GM23338 (cell line): ENCODE measurements around the gene WDR49. TPM values are rescaled to one million over a fixed set of nuclear protein-coding genes. Genes with fewer than 3 reads are reported as not detected.

ENCODE experiments used
- EZH2 ChIP-seq: fragments of 200-600 bp; sonication (generic); IDR thresholded peaks from one replicate; pipeline ENCODE4 v1.8.0; 2017; ENCODE audit warnings: antibody characterized with exemption, mild to moderate bottlenecking, low read depth; ENCODE audit not compliant: unreplicated experiment
- NANOG ChIP-seq: IDR thresholded peaks from 2 replicates; pipeline ENCODE4 v1.6.1; 2016; ENCODE audit warnings: antibody characterized with exemption, borderline replicate concordance
- POLR2AphosphoS5 ChIP-seq: IDR thresholded peaks from 2 replicates; pipeline ENCODE4 v1.6.1; 2016; ENCODE audit warnings: antibody characterized with exemption, low read depth
- REST ChIP-seq: IDR thresholded peaks from one replicate; pipeline ENCODE4 v1.6.1; 2018; ENCODE audit warnings: antibody characterized with exemption; ENCODE audit not compliant: unreplicated experiment
- polyA plus RNA-seq: library from polyadenylated mRNA; unstranded; fragments of >200 nt; fragmentation: Nextera tagmentation; extraction: Ambion mirVana; gene quantifications from 2 replicates; pipeline ENCODE4 v1.2.1, GENCODE V29; 2016
- total RNA-seq: library from RNA; depleted of rRNA; stranded (reverse); fragments of >200 nt; shearing (Covaris generic); gene quantifications from 2 replicates; pipeline ENCODE4 v1.2.3, GENCODE V29; 2014
- TF ChIP-seq, protein P1 (sequence below): fragments of 250-450 bp; sonication (Bioruptor Pico); IDR thresholded peaks from 2 replicates; pipeline ENCODE4 v1.5.0; 2020; ENCODE audit warnings: mild to moderate bottlenecking, moderate library complexity

WDR49 gene
- total and polyA plus RNA-seq, 2 experiments from 2014 or later, result 1.4 to 1.9 TPM

DNA sequence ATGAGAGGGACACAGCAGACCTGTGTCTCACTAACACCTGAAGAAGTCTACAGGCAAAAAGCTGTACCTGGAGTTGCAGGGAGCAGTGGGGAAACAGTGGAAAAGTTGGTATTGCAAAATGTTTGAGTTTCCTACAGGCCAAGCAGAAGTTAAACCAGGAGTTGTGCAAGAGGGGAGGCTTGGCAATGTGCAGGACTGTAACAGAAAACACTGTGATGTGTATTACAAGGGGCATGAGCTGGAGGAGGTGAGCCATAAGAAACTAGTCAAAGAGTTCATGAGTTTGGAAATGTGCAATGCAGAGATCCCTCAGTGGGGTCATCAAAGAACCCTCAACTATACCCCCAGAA is 132.8 kb downstream of the WDR49 start (continued):
- TF ChIP-seq, protein P1, sequence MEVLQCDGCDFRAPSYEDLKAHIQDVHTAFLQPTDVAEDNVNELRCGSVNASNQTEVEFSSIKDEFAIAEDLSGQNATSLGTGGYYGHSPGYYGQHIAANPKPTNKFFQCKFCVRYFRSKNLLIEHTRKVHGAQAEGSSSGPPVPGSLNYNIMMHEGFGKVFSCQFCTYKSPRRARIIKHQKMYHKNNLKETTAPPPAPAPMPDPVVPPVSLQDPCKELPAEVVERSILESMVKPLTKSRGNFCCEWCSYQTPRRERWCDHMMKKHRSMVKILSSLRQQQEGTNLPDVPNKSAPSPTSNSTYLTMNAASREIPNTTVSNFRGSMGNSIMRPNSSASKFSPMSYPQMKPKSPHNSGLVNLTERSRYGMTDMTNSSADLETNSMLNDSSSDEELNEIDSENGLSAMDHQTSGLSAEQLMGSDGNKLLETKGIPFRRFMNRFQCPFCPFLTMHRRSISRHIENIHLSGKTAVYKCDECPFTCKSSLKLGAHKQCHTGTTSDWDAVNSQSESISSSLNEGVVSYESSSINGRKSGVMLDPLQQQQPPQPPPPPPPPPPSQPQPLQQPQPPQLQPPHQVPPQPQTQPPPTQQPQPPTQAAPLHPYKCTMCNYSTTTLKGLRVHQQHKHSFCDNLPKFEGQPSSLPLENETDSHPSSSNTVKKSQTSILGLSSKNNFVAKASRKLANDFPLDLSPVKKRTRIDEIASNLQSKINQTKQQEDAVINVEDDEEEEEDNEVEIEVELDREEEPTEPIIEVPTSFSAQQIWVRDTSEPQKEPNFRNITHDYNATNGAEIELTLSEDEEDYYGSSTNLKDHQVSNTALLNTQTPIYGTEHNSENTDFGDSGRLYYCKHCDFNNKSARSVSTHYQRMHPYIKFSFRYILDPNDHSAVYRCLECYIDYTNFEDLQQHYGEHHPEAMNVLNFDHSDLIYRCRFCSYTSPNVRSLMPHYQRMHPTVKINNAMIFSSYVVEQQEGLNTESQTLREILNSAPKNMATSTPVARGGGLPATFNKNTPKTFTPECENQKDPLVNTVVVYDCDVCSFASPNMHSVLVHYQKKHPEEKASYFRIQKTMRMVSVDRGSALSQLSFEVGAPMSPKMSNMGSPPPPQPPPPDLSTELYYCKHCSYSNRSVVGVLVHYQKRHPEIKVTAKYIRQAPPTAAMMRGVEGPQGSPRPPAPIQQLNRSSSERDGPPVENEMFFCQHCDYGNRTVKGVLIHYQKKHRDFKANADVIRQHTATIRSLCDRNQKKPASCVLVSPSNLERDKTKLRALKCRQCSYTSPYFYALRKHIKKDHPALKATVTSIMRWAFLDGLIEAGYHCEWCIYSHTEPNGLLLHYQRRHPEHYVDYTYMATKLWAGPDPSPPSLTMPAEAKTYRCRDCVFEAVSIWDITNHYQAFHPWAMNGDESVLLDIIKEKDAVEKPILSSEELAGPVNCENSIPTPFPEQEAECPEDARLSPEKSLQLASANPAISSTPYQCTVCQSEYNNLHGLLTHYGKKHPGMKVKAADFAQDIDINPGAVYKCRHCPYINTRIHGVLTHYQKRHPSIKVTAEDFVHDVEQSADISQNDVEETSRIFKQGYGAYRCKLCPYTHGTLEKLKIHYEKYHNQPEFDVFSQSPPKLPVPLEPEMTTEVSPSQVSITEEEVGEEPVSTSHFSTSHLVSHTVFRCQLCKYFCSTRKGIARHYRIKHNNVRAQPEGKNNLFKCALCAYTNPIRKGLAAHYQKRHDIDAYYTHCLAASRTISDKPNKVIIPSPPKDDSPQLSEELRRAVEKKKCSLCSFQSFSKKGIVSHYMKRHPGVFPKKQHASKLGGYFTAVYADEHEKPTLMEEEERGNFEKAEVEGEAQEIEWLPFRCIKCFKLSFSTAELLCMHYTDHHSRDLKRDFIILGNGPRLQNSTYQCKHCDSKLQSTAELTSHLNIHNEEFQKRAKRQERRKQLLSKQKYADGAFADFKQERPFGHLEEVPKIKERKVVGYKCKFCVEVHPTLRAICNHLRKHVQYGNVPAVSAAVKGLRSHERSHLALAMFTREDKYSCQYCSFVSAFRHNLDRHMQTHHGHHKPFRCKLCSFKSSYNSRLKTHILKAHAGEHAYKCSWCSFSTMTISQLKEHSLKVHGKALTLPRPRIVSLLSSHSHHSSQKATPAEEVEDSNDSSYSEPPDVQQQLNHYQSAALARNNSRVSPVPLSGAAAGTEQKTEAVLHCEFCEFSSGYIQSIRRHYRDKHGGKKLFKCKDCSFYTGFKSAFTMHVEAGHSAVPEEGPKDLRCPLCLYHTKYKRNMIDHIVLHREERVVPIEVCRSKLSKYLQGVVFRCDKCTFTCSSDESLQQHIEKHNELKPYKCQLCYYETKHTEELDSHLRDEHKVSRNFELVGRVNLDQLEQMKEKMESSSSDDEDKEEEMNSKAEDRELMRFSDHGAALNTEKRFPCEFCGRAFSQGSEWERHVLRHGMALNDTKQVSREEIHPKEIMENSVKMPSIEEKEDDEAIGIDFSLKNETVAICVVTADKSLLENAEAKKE (CRISPR knock-in tag), result no peak
- no peak for TF ChIP-seq NANOG
- no peak for TF ChIP-seq POLR2AphosphoS5
- TF ChIP-seq EZH2, result no peak
- no peak for TF ChIP-seq REST
